HCT116 (cell line): ENCODE results near the gene GFAP. TPM values are rescaled to one million over a fixed set of nuclear protein-coding genes. Genes with fewer than 3 reads are reported as not detected.

ENCODE experiments used
- ATAC-seq: fragments of 200-7000 bp; cut with Tn5 transposase; 2 replicates; pipeline ENCODE4 v1.9.1; 2020; ENCODE audit warnings: mild to moderate bottlenecking, moderate library complexity
- BruUV-seq: library from RNA; stranded (reverse); fragments of 400-500 nt; replicated peaks from 2 replicates; lab custom pipeline; 2021; lab: Mats Ljungman, UMichigan
- CTCF ChIA-PET: fragments of 300-600 bp; sonication (Branson Sonifier 250); formaldehyde crosslinking; loops from one replicate; lab custom pipeline; 2021; ENCODE audit warnings: antibody characterized with exemption; lab: Charles Lee
- POLR2A ChIA-PET: fragments of 300-600, 350-600 bp; sonication (Branson Sonifier 250); formaldehyde crosslinking; loops from one replicate; lab custom pipeline; 2021; ENCODE audit warnings: antibody characterized with exemption; lab: Charles Lee
- RAD21 ChIA-PET, 2 experiments: fragments of 300-600 bp; sonication (Branson Sonifier 250); formaldehyde crosslinking; loops; one replicate each; lab custom pipeline; 2023; ENCODE audit warnings: low total read pairs in 2 of 2; ENCODE audit not compliant: uncharacterized antibody in 2 of 2, unreplicated experiment in 2 of 2, low non-redundant PET in 1 of 2; lab: Charles Lee
- DNase-seq: peaks from one replicate; pipeline ENCODE4 v3.0.0-alpha.2; 2010; ENCODE audit warnings: low read depth, low spot score
- H2AFZ ChIP-seq: fragments of 200-600 bp; shearing (Covaris generic), sonication (generic); 2 replicates; pipeline ENCODE4 v1.6.1; 2017; ENCODE audit warnings: low read depth, mixed run types, mixed read lengths, antibody characterized with exemption, low read length; ENCODE audit not compliant: poor library complexity, severe bottlenecking
- H3K27ac ChIP-seq: 2 replicates; pipeline ENCODE4 v1.5.1; 2012; ENCODE audit warnings: low read depth, low read length
- H3K27me3 ChIP-seq: fragments of 200-600 bp; sonication (generic); 2 replicates; pipeline ENCODE4 v1.6.1; 2016; ENCODE audit warnings: mixed run types, low read length, mixed read lengths; ENCODE audit not compliant: insufficient read depth
- H3K36me3 ChIP-seq, 2 experiments: fragments of 200-500 bp in 1 of 2; fragments of 200-600 bp in 1 of 2; sonication (Bioruptor generic) in 1 of 2; sonication (generic) in 1 of 2; 2 replicates each; pipeline versions ENCODE4 v1.5.1 to v1.6.1; 2014 to 2016; ENCODE audit warnings: low read length in 2 of 2, inconsistent platforms in 1 of 2, mixed read lengths in 1 of 2, mixed run types in 1 of 2; ENCODE audit not compliant: insufficient read depth in 2 of 2, control insufficient read depth in 1 of 2
- H3K4me1 ChIP-seq, 2 experiments: fragments of 200-600 bp in 1 of 2; sonication (generic) in 1 of 2; 2 replicates each; pipeline versions ENCODE4 v1.5.1 to v1.6.1; 2012 to 2017; ENCODE audit warnings: low read length in 2 of 2, inconsistent platforms in 1 of 2, mild to moderate bottlenecking in 1 of 2, mixed read lengths in 1 of 2, mixed run types in 1 of 2, moderate library complexity in 1 of 2; ENCODE audit not compliant: insufficient read depth in 2 of 2, control insufficient read depth in 1 of 2
- H3K4me2 ChIP-seq: fragments of 200-600 bp; sonication (generic); 2 replicates; pipeline ENCODE4 v1.6.1; 2017; ENCODE audit warnings: mixed run types, low read length, mixed read lengths
- H3K4me3 ChIP-seq, 2 experiments: fragments of 200-600 bp in 1 of 2; sonication (generic) in 1 of 2; replicated peaks in 1 of 2; 2 replicates each; pipeline ENCODE4 v1.5.1; 2011 to 2016; ENCODE audit warnings: low read length in 2 of 2, control low read depth in 1 of 2, low read depth in 1 of 2, mild to moderate bottlenecking in 1 of 2, mixed read lengths in 1 of 2, mixed run types in 1 of 2
- H3K79me2 ChIP-seq: fragments of 200-600 bp; sonication (generic); 2 replicates; pipeline ENCODE4 v1.6.1; 2017; ENCODE audit warnings: mild to moderate bottlenecking, mixed run types, low read length, moderate library complexity, mixed read lengths; ENCODE audit not compliant: insufficient read depth
- H3K9ac ChIP-seq: fragments of 200-600 bp; sonication (generic); 2 replicates; pipeline ENCODE4 v1.6.1; 2016; ENCODE audit warnings: low read length, mixed read lengths
- H3K9me2 ChIP-seq: fragments of 200-600 bp; sonication (generic), shearing (Covaris generic); 2 replicates; pipeline ENCODE4 v1.6.1; 2017; ENCODE audit warnings: mixed run types, mild to moderate bottlenecking, moderate library complexity; ENCODE audit not compliant: insufficient read depth
- H3K9me3 ChIP-seq, 2 experiments: fragments of 200-500 bp in 1 of 2; fragments of 200-600 bp in 1 of 2; sonication (Bioruptor generic) in 1 of 2; sonication (generic) in 1 of 2; 2 replicates each; pipeline ENCODE4 v1.6.1; 2014 to 2017; ENCODE audit warnings: low read length in 2 of 2, mixed read lengths in 2 of 2, inconsistent platforms in 1 of 2, low read depth in 1 of 2, mild to moderate bottlenecking in 1 of 2, mixed run types in 1 of 2, moderate library complexity in 1 of 2; ENCODE audit not compliant: control insufficient read depth in 1 of 2, insufficient read depth in 1 of 2
- H4K20me1 ChIP-seq: fragments of 200-600 bp; sonication (generic), shearing (Covaris generic); 2 replicates; pipeline ENCODE4 v1.6.1; 2017; ENCODE audit warnings: mixed run types, mild to moderate bottlenecking, moderate library complexity; ENCODE audit not compliant: insufficient read depth
- ATF3 ChIP-seq: IDR thresholded peaks from 2 replicates; pipeline ENCODE4 v1.6.1; 2012
- CTCF ChIP-seq, 3 experiments: fragments of 200-600 bp in 1 of 3; sonication (generic) in 1 of 3; IDR thresholded peaks in 2 of 3; conservative IDR thresholded peaks in 1 of 3; 2 replicates each; pipeline ENCODE4 v1.5.1; 2012 to 2017; ENCODE audit warnings: low read depth in 2 of 3, low read length in 2 of 3, antibody characterized with exemption in 1 of 3, borderline replicate concordance in 1 of 3, control low read depth in 1 of 3, mild to moderate bottlenecking in 1 of 3, mixed read lengths in 1 of 3, mixed run types in 1 of 3, moderate library complexity in 1 of 3; ENCODE audit not compliant: insufficient read depth in 1 of 3
- EGR1 ChIP-seq: IDR thresholded peaks from 2 replicates; pipeline ENCODE4 v1.6.1; 2012; ENCODE audit warnings: low read depth
- ELF1 ChIP-seq: IDR thresholded peaks from 2 replicates; pipeline ENCODE4 v1.6.1; 2012; ENCODE audit warnings: low read depth, borderline replicate concordance
- EZH2 ChIP-seq: fragments of 200-600 bp; sonication (generic); IDR thresholded peaks from 2 replicates; pipeline ENCODE4 v1.6.1; 2017; ENCODE audit warnings: antibody characterized with exemption, mixed run types
- EZH2phosphoT487 ChIP-seq: fragments of 200-600 bp; IDR thresholded peaks from 2 replicates; pipeline ENCODE4 v1.6.1; 2018; ENCODE audit warnings: antibody characterized with exemption, borderline replicate concordance
- FOSL1 ChIP-seq: IDR thresholded peaks from 2 replicates; pipeline ENCODE4 v1.6.1; 2012; ENCODE audit warnings: low read depth
- JUND ChIP-seq: IDR thresholded peaks from 2 replicates; pipeline ENCODE4 v1.6.1; 2012
- POLR2AphosphoS5 ChIP-seq: IDR thresholded peaks from 2 replicates; pipeline ENCODE4 v1.6.1; 2011; ENCODE audit warnings: mild to moderate bottlenecking, low read depth, low read length, moderate library complexity
- RAD21 ChIP-seq: IDR thresholded peaks from 2 replicates; pipeline ENCODE4 v1.6.1; 2012; ENCODE audit warnings: low read depth, mild to moderate bottlenecking
- SP1 ChIP-seq: IDR thresholded peaks from 2 replicates; pipeline ENCODE4 v1.6.1; 2012; ENCODE audit warnings: low read depth
- YY1 ChIP-seq: IDR thresholded peaks from 2 replicates; pipeline ENCODE4 v1.6.1; 2011; ENCODE audit warnings: low read length, low read depth, moderate library complexity, mild to moderate bottlenecking; ENCODE audit not compliant: insufficient replicate concordance; ENCODE audit errors: extremely low read depth
- ZBTB33 ChIP-seq: IDR thresholded peaks from 2 replicates; pipeline ENCODE4 v1.6.1; 2011; ENCODE audit warnings: mild to moderate bottlenecking, low read length, moderate library complexity; ENCODE audit not compliant: insufficient replicate concordance; ENCODE audit errors: extremely low read depth
- ZFX ChIP-seq: fragments of 450-650 bp; IDR thresholded peaks from 2 replicates; pipeline ENCODE4 v1.6.1; 2017
- ZNF274 ChIP-seq: fragments of 200-500 bp; sonication (Bioruptor generic); IDR thresholded peaks from 2 replicates; pipeline ENCODE4 v1.6.1; 2014; ENCODE audit warnings: mild to moderate bottlenecking, low read depth, low read length, inconsistent platforms
- intact Hi-C: fragments of 100-400 bp; cut with micrococcal nuclease; formaldehyde crosslinking; loops from 2 replicates; pipeline ENCODE4 v1.10.0; 2022
- total RNA-seq: library from RNA; stranded (reverse); gene quantifications from one replicate; pipeline ENCODE4 v1.2.1, GENCODE V29; 2021; ENCODE audit not compliant: unreplicated experiment
- TF ChIP-seq, protein P1 (sequence below): IDR thresholded peaks from 2 replicates; pipeline ENCODE4 v1.6.1; 2012

Gene GFAP
- total RNA-seq, 1 experiment from 2014 or later, result not detected

GRCh38 chr17:44919885-44920564 lies 4.7 kb upstream of the GFAP start:
- H3K4me2 ChIP-seq, result peak overlapping the region; percentile 35; the same call in 1 of the 2 replicates
- H4K20me1 ChIP-seq, result no peaks in the 10 kb centered on the region
- ChIA-PET POLR2A (interaction anchor here (0.6 to 1.0 kb wide), 3 partner anchors 10 to 155 kb away, joined by 3 to 4 read pairs (median 3); no protein-coding TSS in a partner anchor), CTCF (interaction anchor here (0.6 to 5.1 kb wide), 20 partner anchors 9 to 229 kb away, joined by 3 to 63 read pairs (median 4); partner anchors contain the start of genes ACBD4 and C1QL1), RAD21 (interaction anchor here (0.6 to 1.7 kb wide), 7 partner anchors 11 to 179 kb away, joined by 3 to 4 read pairs (median 3); no protein-coding TSS in a partner anchor)
- no peak overlapping the region for H3K4me3 ChIP-seq
- no peaks in the 10 kb centered on the region for H3K36me3 ChIP-seq
- H3K9ac ChIP-seq, result no peak overlapping the region
- no peaks in the 10 kb centered on the region for H3K9me3 ChIP-seq
- no peaks in the 10 kb centered on the region for H3K9me2 ChIP-seq
- no TSS peak for BruUV-seq
- H3K27ac ChIP-seq, result no peak overlapping the region
- peak overlapping the region; percentile 89 for H2AFZ ChIP-seq
- intact Hi-C loops, result loop anchor here (1.0 kb wide), 3 partner anchors 102 to 213 kb away; no protein-coding TSS in a partner anchor
- ATAC-seq, result peak; percentile 95
- DNase-seq, result peak; percentile 65
- TF ChIP-seq ZNF274 (no peak), ZFX (no peak), SP1 (no peak), CTCF (IDR thresholded peaks at IDR 0.05 in 2 of 3, conservative IDR thresholded peaks at IDR 0.05 in 1 of 3; ENCODE audit: borderline replicate concordance in 1 of 3, insufficient read depth in 1 of 3, low read depth in 2 of 3, low read length in 2 of 3) (peak; percentile 87 to 93 (median 87)), ZBTB33 (no peak), FOSL1 (no peak), EZH2phosphoT487 (no peak), ATF3 (no peak), JUND (no peak), EGR1 (no peak), RAD21 (peak; percentile 96), EZH2 (no peak), YY1 (no peak), POLR2AphosphoS5 (no peak), ELF1 (no peak)
- TF ChIP-seq, protein P1, sequence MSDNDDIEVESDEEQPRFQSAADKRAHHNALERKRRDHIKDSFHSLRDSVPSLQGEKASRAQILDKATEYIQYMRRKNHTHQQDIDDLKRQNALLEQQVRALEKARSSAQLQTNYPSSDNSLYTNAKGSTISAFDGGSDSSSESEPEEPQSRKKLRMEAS, result no peak
- H3K79me2 ChIP-seq, result no peaks in the 10 kb centered on the region
- no peaks in the 10 kb centered on the region for H3K27me3 ChIP-seq
- peaks cover 0 to 18% of the 10 kb centered on the region in 2 experiments; a peak in 2 of 4 replicates for H3K4me1 ChIP-seq
